HG02840 (cell line): ENCODE results near the gene PLEKHA5.
"Not testable (repeated sequence)": the region's sequence is repeated elsewhere in the genome, so short reads cannot be mapped to it uniquely, and the experiment has no call there.

ENCODE experiments used
- ATAC-seq: cut with Tn5 transposase; IDR thresholded peaks from one replicate; pipeline ENCODE4 v1.9.1; 2021; ENCODE audit warnings: mild to moderate bottlenecking, moderate library complexity, moderate number of reproducible peaks; ENCODE audit not compliant: unreplicated experiment, low FRiP score

PLEKHA5 gene

GRCh38 chr12:19261773-19262172, 132.2 kb downstream of the PLEKHA5 start:
- ATAC-seq = no peak

DNA sequence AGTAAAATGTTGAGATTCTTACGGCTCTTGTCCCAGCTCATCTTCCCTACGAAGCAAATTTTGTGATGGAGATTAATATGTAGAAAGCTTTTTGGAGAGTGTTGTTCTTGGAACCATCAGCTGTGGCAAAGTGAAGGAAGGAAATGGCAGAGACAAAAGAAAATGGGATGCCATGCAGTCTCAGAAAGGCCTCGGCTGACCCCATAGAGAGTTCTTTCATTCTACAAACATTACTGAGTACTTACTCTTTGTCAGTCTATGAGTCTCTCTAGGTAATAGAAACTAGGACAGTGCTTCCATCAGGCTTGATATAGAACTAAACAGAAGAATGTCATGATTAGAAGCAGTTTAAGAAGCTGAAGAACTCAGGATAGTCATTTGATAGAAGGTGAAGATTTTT, 134.1 kb downstream of the PLEKHA5 start:
- ATAC-seq = no peak

- no peak for ATAC-seq
These were observed 144.2 kb downstream of the PLEKHA5 start for GRCh38 chr12:19273482-19274330.

DNA sequence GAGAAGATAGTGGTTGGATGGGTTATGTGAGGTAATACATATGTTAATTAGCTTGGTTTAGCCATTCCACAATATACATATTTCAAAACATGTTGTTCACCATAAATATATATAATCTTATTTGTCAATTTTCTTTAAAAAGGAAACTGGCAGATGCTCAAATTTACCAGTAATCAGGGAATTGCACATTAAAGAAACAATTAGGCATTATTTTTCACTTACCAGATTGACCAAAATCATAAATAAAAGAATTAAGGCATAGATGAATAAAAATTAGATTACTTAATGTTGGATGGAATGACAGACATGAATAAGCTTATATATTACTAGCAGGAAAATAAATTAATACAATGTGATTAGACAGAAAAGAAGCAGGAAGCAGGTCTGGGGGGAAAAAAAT, 147.2 kb downstream of the PLEKHA5 start:
- ATAC-seq = no peak

- no peak for ATAC-seq
These were observed 148.2 kb downstream of the PLEKHA5 start for GRCh38 chr12:19277711-19278110.

DNA sequence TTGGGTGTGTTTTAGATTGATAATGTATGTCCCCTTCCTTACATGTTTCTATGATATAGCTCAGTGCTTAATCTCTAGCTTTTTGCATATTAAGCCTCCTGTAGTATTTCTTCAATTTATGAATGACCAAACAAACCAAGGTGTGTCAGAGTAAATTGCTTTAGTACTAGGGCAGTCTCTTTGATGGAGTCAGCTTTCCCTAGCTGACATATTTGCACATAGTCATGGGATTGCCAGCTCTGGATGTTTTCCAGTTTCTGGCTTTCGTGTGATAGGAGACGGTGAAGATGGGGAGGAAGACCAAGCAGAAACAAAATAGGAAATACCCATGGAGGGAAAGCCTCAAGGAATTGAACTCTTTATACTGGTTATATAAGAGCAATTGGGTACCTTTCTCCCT, 148.9 kb downstream of the PLEKHA5 start:
- no peak for ATAC-seq

DNA sequence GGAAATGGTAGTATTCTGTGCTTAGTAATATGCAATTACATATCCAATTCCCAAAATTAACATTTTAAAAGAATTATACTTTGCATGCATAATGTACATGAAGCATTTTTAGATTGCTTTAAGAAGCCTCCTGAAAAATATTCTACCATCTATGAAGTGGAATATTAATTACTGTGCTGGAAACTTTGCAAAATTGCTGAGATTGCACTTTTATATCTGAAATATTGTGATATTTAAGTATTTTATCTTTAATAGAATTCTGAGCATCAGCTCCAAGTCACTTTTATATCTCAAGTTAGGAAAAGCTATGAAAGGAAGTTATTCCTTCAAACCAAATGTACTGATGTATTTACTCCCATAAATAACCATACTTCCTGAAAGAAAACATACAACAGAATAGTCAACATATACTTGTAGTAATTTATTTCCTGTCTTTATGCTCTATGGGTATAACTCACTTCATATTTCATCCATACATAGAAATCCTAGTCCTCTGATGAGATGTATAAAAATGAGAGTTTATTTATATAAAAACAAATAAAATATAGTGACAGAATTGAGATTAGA, 152.7 kb downstream of the PLEKHA5 start:
- no peak for ATAC-seq

- ATAC-seq = no peak
These were observed 155.1 kb downstream of the PLEKHA5 start for GRCh38 chr12:19284658-19285057.

DNA sequence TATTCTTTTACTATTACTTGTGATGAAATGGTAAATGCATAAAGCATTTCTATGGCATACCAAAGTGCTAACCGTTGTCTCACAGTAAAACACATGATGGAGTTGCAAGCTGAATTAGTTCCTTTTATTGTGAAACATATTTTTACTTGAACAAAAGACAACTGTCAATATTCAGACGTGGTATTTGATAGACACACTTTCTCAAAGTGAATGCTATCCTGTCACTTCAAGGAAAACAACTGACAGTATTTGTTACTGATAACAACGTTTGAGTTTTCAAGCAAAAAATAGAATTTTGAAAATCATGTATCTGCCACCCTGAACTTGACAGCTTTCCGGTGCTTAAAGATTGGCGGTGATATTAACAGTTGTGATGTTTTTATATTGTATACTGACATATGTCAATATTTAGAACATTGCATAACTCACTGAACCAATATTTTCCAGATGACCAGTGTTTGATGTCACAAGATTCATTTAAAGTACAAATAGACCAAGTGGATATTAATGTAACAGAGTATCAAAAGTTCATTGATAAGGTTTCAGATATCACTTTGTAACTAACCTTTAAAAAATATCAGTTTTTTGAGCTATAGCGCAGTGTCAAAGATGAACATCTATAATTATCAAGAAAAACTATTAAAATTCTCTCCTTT, 156.4 kb downstream of the PLEKHA5 start:
- ATAC-seq = no peak

GRCh38 chr12:19287302-19287701, 157.8 kb downstream of the PLEKHA5 start:
- no peak for ATAC-seq

- no peak for ATAC-seq
These were observed 158.6 kb downstream of the PLEKHA5 start for GRCh38 chr12:19288161-19288560.

DNA sequence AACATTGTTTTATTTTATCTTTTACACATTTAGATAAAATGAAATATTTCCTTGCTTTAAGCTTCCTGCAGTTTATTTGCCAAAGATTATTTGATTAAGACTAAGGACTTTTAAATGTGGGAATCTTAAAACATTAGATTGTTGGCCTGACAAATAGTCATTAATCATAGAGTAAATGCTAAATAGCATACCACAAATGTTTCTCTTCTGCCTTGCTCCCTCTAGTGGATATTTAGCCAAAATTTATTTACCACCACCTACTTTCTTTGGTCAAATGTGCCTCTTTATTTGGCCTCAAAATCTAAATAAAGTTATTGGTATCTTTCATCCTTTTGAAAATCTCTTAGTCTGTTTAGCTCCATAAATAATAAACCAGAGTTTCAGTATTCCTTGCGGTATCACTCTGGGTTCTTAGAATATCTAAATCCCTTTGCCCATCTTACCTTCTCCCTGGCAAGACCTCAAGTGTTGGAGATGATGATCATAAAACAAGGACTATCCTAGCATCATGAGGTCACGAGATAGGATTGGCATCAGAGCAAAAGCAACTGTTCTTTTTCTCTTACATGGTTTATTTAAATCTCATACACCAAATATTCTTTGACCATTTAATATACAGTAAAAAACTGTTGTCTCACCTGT, 159.2 kb downstream of the PLEKHA5 start:
- ATAC-seq = no peak

DNA sequence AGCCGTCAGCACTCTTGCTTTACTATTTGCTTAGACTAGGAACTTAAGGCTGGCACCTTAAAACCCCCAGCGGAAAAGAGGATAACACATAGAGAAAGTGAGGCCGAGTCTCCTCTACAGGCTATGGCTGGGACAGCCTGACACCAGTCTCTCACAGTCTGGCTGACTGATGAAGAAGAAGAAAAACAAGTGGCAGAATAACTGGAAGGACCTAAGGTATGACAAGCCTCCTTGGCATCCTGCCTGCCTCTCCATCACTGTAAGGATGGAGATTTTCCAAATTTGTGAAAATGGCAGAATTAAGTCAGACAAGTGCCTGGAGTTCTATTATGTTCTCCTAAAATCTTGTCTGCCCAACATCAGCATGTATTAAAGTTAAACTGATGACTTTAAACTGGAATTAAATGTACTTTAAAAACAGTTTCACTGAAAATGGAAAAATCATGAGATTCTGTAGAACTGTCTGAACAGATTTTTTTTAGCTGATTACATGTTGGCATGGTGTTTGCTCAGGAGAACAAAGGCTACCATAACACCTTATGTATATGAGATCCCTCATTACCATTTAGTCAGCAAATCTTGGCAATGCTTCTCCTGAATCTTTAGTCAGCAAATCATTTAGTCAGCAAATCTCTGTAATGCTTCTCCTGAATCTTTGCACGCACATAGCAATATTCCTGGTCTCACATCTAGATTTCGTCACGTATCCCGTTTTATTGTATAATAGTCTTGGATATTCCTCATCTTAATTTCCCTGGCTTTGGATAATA, 169.5 kb downstream of the PLEKHA5 start:
- ATAC-seq = no peak

- no peak for ATAC-seq
These were observed 170.2 kb downstream of the PLEKHA5 start for GRCh38 chr12:19299765-19300164.

DNA sequence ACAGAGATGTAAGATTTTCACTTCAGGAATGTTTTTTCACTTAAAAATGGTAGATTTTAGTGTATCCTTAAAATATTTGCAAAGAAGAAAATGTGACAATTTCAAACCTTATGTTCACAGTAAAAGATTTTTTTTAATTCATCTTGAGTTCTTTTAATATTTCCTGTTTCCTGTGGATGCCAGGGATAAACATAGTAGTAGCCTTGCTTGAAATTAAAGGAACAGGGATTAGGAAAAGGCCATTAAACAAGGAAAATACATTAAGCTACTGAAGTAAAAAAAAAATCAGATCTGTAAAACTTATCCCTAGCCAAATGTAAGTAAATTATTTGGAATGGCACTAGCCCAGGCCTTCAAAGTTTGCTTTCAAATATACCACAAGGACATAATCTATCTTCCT, 171.7 kb downstream of the PLEKHA5 start:
- no peak for ATAC-seq

DNA sequence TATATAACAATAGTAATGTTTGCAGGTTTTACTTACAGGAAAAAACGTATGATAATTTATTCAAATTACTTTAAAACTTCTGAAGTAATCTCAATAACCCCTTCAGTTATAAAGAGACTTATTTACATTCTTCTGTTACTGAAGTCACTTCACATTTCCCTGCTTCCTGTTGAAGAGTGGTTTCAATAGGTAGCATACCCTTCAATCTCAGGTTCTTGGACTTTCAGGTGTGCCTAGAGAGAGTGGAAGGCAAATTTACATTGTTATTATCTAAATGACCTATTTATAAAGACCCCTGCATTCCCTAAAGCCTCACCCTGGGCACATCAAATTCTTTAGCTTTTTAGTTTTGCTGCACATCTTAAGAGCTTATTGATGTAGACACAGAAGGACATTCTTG, 172.2 kb downstream of the PLEKHA5 start:
- no peak for ATAC-seq

DNA sequence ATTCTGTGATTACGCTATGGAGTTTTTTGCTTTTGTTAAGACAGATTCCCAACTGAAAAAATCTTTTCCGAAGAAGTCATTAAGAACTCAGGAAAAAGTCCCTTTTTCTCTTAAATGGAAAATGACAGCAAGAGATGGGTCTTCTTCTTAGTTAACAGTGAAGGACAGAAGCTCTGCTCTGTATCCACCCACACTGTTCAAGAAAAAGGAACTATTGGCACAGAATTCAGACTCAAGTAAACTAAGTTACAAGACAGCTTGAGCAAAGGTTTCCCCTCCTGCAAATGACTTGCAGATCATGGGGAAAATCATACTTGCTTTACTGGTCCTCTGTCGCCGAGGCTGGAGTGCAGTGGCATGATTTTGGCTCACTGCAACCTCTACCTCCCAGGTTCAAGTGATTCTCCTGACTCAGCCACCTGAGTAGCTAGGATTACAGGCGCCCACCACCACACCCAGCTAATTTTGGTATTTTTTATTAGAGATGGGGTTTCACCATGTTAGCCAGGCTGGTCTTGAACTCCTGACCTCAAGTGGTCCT, 172.6 kb downstream of the PLEKHA5 start:
- no peak for ATAC-seq

- ATAC-seq = no peak
These were observed 174.0 kb downstream of the PLEKHA5 start for GRCh38 chr12:19303496-19303895.

DNA sequence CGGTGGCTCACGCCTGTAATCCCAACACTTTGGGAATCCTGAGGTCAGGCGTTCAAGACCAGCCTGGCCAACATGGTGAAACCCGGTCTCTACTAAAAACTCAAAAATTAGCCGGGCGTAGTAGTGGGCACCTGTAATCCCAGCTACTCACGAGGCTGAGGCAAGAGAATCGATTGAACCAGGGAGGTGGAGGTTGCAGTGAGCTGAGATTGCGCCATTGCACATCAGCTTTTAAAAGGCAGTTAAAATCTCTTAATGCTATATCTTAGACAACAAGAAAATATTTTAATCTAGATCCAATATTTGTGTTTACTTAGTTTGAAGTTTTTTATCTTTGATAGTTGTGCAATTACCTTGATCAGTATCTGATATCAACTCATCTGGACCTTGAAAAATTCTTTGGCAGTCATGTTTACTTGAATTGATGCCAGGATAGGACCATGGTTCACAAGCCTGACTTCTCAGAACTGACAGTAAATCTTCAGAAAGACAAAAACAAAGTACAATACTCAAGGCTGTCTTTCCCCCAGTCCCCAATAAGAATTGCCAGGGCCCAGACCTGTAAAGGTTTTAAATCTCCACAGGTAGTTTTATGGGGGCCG, 174.7 kb downstream of the PLEKHA5 start:
- no peak for ATAC-seq

GRCh38 chr12:19305621-19306020, 176.1 kb downstream of the PLEKHA5 start:
- ATAC-seq = not testable (repeated sequence)
